Measurements from ENCODE around the gene SEPTIN11.

GRCh38 chr4:76943790-76944189 is 5.8 kb upstream of the SEPTIN11 start:
- TF ChIP-seq, protein P1, sequence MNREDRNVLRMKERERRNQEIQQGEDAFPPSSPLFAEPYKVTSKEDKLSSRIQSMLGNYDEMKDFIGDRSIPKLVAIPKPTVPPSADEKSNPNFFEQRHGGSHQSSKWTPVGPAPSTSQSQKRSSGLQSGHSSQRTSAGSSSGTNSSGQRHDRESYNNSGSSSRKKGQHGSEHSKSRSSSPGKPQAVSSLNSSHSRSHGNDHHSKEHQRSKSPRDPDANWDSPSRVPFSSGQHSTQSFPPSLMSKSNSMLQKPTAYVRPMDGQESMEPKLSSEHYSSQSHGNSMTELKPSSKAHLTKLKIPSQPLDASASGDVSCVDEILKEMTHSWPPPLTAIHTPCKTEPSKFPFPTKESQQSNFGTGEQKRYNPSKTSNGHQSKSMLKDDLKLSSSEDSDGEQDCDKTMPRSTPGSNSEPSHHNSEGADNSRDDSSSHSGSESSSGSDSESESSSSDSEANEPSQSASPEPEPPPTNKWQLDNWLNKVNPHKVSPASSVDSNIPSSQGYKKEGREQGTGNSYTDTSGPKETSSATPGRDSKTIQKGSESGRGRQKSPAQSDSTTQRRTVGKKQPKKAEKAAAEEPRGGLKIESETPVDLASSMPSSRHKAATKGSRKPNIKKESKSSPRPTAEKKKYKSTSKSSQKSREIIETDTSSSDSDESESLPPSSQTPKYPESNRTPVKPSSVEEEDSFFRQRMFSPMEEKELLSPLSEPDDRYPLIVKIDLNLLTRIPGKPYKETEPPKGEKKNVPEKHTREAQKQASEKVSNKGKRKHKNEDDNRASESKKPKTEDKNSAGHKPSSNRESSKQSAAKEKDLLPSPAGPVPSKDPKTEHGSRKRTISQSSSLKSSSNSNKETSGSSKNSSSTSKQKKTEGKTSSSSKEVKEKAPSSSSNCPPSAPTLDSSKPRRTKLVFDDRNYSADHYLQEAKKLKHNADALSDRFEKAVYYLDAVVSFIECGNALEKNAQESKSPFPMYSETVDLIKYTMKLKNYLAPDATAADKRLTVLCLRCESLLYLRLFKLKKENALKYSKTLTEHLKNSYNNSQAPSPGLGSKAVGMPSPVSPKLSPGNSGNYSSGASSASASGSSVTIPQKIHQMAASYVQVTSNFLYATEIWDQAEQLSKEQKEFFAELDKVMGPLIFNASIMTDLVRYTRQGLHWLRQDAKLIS (CRISPR knock-in tag; IDR thresholded peaks at IDR 0.05; ENCODE audit: borderline replicate concordance): no peak
- TF ChIP-seq, protein P2, sequence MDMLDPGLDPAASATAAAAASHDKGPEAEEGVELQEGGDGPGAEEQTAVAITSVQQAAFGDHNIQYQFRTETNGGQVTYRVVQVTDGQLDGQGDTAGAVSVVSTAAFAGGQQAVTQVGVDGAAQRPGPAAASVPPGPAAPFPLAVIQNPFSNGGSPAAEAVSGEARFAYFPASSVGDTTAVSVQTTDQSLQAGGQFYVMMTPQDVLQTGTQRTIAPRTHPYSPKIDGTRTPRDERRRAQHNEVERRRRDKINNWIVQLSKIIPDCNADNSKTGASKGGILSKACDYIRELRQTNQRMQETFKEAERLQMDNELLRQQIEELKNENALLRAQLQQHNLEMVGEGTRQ (CRISPR knock-in tag; IDR thresholded peaks at IDR 0.05): no peak
- TF ChIP-seq ELF4 (CRISPR knock-in tag; IDR thresholded peaks at IDR 0.05; ENCODE audit: low read depth): no peak
- no peak for TF ChIP-seq MAX (CRISPR knock-in tag; IDR thresholded peaks at IDR 0.05)
